Fibroblast of lung (primary cell): ENCODE results near the gene DERL3.

Experiments
- EZH2 ChIP-seq: IDR thresholded peaks from 2 replicates; pipeline ENCODE4 v1.5.1; 2012; ENCODE audit warnings: low read length, control low read depth, mild to moderate bottlenecking; ENCODE audit errors: missing control alignments
- TF ChIP-seq, protein P1 (sequence below), 2 donors: IDR thresholded peaks in 1 of 2; conservative IDR thresholded peaks in 1 of 2; 1 replicate in 1 of 2; 2 replicates in 1 of 2; pipeline ENCODE4 v1.5.1; 2011 to 2012; ENCODE audit warnings: low read length in 2 of 2, control low read depth in 1 of 2, inconsistent platforms in 1 of 2, low read depth in 1 of 2, mild to moderate bottlenecking in 1 of 2

DNA sequence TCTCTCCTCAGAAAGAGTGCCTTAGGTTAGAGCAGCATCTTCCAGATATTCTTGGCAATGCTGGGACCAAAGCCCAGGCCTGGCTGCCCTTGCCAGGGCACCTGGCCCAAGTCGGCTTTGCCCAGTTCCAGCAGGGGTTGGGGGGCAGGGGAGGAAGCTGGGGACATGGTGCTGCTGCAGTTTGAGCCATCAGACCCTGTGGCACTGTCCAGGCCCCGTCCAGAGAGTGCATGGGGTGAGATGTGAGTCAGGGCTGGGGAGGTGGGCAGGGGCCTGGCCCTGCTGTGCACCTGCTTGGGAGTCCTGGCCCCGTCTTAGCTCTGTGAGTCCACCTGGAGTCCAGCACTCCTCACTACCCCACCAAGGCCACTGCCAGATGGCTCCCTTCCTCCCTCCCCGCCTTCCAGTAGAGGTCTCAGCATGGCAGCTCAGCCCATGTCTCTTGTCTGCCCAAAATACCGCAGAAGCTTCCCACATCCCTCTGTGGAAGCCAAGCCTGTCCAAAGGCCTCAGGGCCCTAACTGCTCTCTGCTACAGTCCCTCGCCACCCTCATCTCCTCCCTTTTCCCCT lies 16.6 kb downstream of the DERL3 start:
- TF ChIP-seq, protein P1, sequence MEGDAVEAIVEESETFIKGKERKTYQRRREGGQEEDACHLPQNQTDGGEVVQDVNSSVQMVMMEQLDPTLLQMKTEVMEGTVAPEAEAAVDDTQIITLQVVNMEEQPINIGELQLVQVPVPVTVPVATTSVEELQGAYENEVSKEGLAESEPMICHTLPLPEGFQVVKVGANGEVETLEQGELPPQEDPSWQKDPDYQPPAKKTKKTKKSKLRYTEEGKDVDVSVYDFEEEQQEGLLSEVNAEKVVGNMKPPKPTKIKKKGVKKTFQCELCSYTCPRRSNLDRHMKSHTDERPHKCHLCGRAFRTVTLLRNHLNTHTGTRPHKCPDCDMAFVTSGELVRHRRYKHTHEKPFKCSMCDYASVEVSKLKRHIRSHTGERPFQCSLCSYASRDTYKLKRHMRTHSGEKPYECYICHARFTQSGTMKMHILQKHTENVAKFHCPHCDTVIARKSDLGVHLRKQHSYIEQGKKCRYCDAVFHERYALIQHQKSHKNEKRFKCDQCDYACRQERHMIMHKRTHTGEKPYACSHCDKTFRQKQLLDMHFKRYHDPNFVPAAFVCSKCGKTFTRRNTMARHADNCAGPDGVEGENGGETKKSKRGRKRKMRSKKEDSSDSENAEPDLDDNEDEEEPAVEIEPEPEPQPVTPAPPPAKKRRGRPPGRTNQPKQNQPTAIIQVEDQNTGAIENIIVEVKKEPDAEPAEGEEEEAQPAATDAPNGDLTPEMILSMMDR (conservative IDR thresholded peaks at IDR 0.05 in 1 of 2, IDR thresholded peaks at IDR 0.05 in 1 of 2; ENCODE audit: low read depth in 1 of 2, low read length in 2 of 2) = no peak
- no peak for TF ChIP-seq EZH2
